Type B pancreatic cell (in vitro differentiated cells): Measurements from ENCODE around the gene F2RL1. TPM values are rescaled to one million over a fixed set of nuclear protein-coding genes. Genes with fewer than 3 reads are reported as not detected.
"Not testable (repeated sequence)": the region's sequence is repeated elsewhere in the genome, so short reads cannot be mapped to it uniquely, and the experiment has no call there.

Source experiments
- DNase-seq: peaks from one replicate; pipeline ENCODE4 v3.0.0; 2021; ENCODE audit warnings: mixed read lengths; ENCODE audit not compliant: unreplicated experiment; ENCODE audit errors: extremely low spot score
- H3K27ac Mint-ChIP-seq: 2 replicates; pipeline ENCODE4 v1.8.0; 2021; ENCODE audit warnings: mild to moderate bottlenecking, mixed read lengths
- H3K27me3 Mint-ChIP-seq: 2 replicates; pipeline ENCODE4 v1.8.0; 2021; ENCODE audit warnings: mixed read lengths
- H3K36me3 Mint-ChIP-seq: 2 replicates; pipeline ENCODE4 v1.8.0; 2021; ENCODE audit warnings: mixed read lengths
- H3K4me1 Mint-ChIP-seq: one replicate; pipeline ENCODE4 v1.8.0; 2021; ENCODE audit warnings: mixed read lengths; ENCODE audit not compliant: unreplicated experiment
- H3K4me3 Mint-ChIP-seq: 2 replicates; pipeline ENCODE4 v1.8.0; 2021; ENCODE audit warnings: mild to moderate bottlenecking, mixed read lengths
- H3K9me3 Mint-ChIP-seq: 2 replicates; pipeline ENCODE4 v1.8.0; 2021; ENCODE audit warnings: mixed read lengths
- total RNA-seq: library from RNA; stranded (reverse); gene quantifications from 2 replicates; pipeline ENCODE4 v1.2.1, GENCODE V29; 2021; ENCODE audit warnings: low replicate concordance
- TF ChIP-seq, protein P1 (sequence below): fragments of 200-600 bp; sonication (generic); conservative IDR thresholded peaks from 2 replicates; pipeline ENCODE4 v1.5.0; 2021; ENCODE audit warnings: antibody characterized with exemption, mild to moderate bottlenecking

F2RL1 gene
- total RNA-seq, 1 donor from 2014 or later, result 10.9 TPM

DNA sequence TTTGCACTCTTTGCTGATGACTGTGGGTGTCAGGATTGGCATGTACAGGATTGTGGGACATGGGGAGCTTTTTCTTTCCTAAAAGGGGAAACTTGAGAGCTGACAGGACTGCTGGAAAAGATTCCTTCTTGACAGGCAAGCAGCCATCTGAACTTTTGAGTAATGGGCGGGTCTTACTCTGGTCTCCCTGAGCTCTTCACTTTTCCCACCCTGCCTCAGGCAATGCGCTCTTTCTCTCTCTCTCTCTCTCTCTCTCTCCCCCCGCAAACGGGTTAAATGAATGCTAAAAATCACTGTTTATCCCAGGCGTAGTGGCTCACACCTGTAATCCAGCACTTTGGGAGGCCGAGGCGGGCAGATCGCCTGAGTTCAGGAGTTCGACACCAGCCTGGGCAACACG is 37.1 kb upstream of the F2RL1 start:
- TF ChIP-seq, protein P1, sequence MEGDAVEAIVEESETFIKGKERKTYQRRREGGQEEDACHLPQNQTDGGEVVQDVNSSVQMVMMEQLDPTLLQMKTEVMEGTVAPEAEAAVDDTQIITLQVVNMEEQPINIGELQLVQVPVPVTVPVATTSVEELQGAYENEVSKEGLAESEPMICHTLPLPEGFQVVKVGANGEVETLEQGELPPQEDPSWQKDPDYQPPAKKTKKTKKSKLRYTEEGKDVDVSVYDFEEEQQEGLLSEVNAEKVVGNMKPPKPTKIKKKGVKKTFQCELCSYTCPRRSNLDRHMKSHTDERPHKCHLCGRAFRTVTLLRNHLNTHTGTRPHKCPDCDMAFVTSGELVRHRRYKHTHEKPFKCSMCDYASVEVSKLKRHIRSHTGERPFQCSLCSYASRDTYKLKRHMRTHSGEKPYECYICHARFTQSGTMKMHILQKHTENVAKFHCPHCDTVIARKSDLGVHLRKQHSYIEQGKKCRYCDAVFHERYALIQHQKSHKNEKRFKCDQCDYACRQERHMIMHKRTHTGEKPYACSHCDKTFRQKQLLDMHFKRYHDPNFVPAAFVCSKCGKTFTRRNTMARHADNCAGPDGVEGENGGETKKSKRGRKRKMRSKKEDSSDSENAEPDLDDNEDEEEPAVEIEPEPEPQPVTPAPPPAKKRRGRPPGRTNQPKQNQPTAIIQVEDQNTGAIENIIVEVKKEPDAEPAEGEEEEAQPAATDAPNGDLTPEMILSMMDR, result no peak
- H3K27ac Mint-ChIP-seq, result no peak overlapping the region
- peaks cover 9% of the 10 kb centered on the region for H3K4me1 Mint-ChIP-seq
- no peaks in the 10 kb centered on the region for H3K9me3 Mint-ChIP-seq
- H3K27me3 Mint-ChIP-seq, result no peaks in the 10 kb centered on the region
- no peaks in the 10 kb centered on the region for H3K36me3 Mint-ChIP-seq
- no peak for DNase-seq
- H3K4me3 Mint-ChIP-seq, result no peak overlapping the region

DNA sequence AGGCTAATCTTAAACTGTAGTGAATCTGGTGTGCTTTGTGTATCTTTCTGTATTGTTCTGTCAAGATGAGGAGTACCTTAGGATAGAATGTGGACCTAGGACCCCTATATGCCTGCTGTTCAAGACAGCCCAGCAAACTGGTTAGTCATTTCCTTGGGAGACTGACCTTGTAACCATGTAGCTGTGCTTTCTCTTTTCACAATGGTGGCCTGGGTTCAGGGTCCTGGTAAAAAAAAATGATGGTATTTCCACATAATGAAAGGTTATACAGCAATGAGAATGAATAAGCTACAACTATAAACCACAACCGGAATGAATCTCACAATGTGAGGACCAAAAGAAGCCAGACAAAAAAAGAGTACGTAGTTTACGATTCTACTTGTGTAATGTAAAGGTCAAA is 36.4 kb upstream of the F2RL1 start:
- Mint-ChIP-seq H3K4me1 (peaks cover 15% of the 10 kb centered on the region), H3K4me3 (no peak overlapping the region), H3K27me3 (no peaks in the 10 kb centered on the region), H3K9me3 (peaks cover 5% of the 10 kb centered on the region), H3K27ac (no peak overlapping the region), H3K36me3 (no peaks in the 10 kb centered on the region)
- TF ChIP-seq, protein P1, result no peak
- no peak for DNase-seq

GRCh38 chr5:76787237-76787636 is 31.6 kb upstream of the F2RL1 start:
- H3K9me3 Mint-ChIP-seq, result peaks cover 5% of the 10 kb centered on the region
- TF ChIP-seq, protein P1, result no peak
- H3K36me3 Mint-ChIP-seq, result no peaks in the 10 kb centered on the region
- no peaks in the 10 kb centered on the region for H3K27me3 Mint-ChIP-seq
- peak overlapping the region; percentile 77 for H3K27ac Mint-ChIP-seq
- H3K4me1 Mint-ChIP-seq, result peaks cover 40% of the 10 kb centered on the region
- H3K4me3 Mint-ChIP-seq, result no peak overlapping the region
- DNase-seq, result no peak

GRCh38 chr5:76788362-76788761 is 30.5 kb upstream of the F2RL1 start:
- H3K9me3 Mint-ChIP-seq, result peaks cover 5% of the 10 kb centered on the region
- no peaks in the 10 kb centered on the region for H3K36me3 Mint-ChIP-seq
- peaks cover 40% of the 10 kb centered on the region for H3K4me1 Mint-ChIP-seq
- no peaks in the 10 kb centered on the region for H3K27me3 Mint-ChIP-seq
- no peak for DNase-seq
- no peak overlapping the region for H3K27ac Mint-ChIP-seq
- TF ChIP-seq, protein P1, result no peak
- no peak overlapping the region for H3K4me3 Mint-ChIP-seq

DNA sequence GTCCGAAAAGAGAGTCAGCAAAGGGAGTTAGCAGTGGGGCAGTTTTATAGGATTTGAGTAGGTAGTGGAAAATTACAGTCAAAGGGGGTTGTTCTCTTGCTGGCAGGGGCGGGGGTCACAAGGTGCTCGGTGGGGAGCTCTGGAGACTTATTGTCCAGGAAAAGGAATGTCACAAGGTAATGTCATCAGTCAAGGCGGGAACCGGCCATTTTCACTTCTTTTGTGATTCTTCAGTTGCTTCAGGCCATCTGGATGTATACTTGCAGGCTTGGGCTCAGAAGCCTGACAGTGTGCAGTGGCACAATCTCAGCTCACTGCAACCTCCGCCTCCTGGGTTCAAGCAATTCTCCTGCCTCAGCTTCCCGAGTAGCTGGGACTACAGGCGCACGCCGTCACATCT is 29.6 kb upstream of the F2RL1 start:
- H3K4me1 Mint-ChIP-seq, result peaks cover 38% of the 10 kb centered on the region
- not testable (repeated sequence) for H3K27ac Mint-ChIP-seq, H3K27me3 Mint-ChIP-seq, H3K9me3 Mint-ChIP-seq, H3K4me3 Mint-ChIP-seq, DNase-seq, H3K36me3 Mint-ChIP-seq

DNA sequence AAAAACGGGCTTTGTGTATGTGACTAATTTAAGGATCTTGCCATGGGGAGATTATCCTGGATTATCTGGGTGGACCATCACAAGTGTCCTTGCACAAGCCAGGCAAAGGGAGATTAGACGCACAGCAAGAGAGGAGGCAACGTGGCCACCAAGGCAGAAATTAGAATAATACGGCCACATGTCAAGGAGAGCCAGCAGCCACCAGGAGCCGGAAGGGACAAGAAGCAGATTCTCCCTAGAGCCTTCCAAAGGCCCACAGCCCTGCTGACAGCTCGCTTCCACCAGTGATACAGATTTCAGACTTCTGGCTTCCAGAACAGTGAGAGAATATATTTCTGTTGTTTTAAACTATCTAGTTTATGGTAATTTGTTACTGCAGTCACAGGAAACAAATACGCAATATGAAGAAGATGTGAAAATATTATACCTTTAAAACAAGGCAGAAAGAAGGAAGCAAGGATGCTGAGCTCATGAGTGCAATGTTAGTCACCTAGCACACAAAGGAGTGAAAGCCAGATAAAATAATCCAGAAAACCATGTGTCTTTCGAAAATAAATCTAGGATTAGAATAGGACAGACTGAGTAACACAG is 28.7 kb upstream of the F2RL1 start:
- Mint-ChIP-seq H3K36me3 (no peaks in the 10 kb centered on the region), H3K4me1 (peaks cover 36% of the 10 kb centered on the region), H3K27ac (peak overlapping the region; percentile 66), H3K9me3 (peaks cover 5% of the 10 kb centered on the region), H3K27me3 (no peaks in the 10 kb centered on the region), H3K4me3 (no peak overlapping the region)
- TF ChIP-seq, protein P1, result no peak
- DNase-seq, result no peak
